Effector memory CD8-positive, alpha-beta T cell (primary cell): ENCODE measurements around the gene ANO1.
A peak's percentile ranks its signal among the peaks of the same experiment; 100 is the strongest.
"Not testable (repeated sequence)": the region's sequence is repeated elsewhere in the genome, so short reads cannot be mapped to it uniquely, and the experiment has no call there.

Source experiments
- ATAC-seq: fragments of 150-1000 bp; cut with Tn5 transposase; replicated peaks from 2 replicates; pipeline ENCODE4 v1.10.0; 2021; ENCODE audit warnings: mild to moderate bottlenecking, moderate library complexity
- DNase-seq, 3 experiments: peaks; one replicate each; pipeline ENCODE4 v3.0.0; 2021
- H3K27ac Mint-ChIP-seq, 2 donors: one replicate each; pipeline ENCODE4 v1.8.0; 2022; ENCODE audit warnings: mild to moderate bottlenecking in 2 of 2, mixed read lengths in 2 of 2, moderate library complexity in 2 of 2
- H3K27me3 Mint-ChIP-seq, 2 donors: one replicate each; pipeline ENCODE4 v1.8.0; 2022; ENCODE audit warnings: mixed read lengths in 2 of 2
- H3K36me3 Mint-ChIP-seq: one replicate; pipeline ENCODE4 v1.8.0; 2022; ENCODE audit warnings: mild to moderate bottlenecking, moderate library complexity, mixed read lengths; ENCODE audit not compliant: insufficient read depth
- H3K4me1 Mint-ChIP-seq, 2 donors: one replicate each; pipeline ENCODE4 v1.8.0; 2022; ENCODE audit warnings: low read depth in 2 of 2, mixed read lengths in 2 of 2
- H3K4me3 Mint-ChIP-seq, 2 donors: one replicate each; pipeline ENCODE4 v1.8.0; 2022; ENCODE audit warnings: mild to moderate bottlenecking in 2 of 2, mixed read lengths in 2 of 2, moderate library complexity in 2 of 2
- H3K9me3 Mint-ChIP-seq, 2 donors: one replicate each; pipeline ENCODE4 v1.8.0; 2022; ENCODE audit warnings: mixed read lengths in 2 of 2

Gene ANO1

GRCh38 chr11:70186936-70187335 lies 108.8 kb downstream of the ANO1 start:
- peaks cover 18 to 58% of the 10 kb centered on the region in 2 donors for H3K27me3 Mint-ChIP-seq
- DNase-seq (no peak), ATAC-seq (no peak)
- no peaks in the 10 kb centered on the region for H3K36me3 Mint-ChIP-seq
- H3K27ac Mint-ChIP-seq: no peak overlapping the region
- H3K9me3 Mint-ChIP-seq: no peaks in the 10 kb centered on the region
- H3K4me1 Mint-ChIP-seq: peaks cover 0 to 6% of the 10 kb centered on the region in 2 donors
- H3K4me3 Mint-ChIP-seq: no peak overlapping the region

- H3K27ac Mint-ChIP-seq: no peak overlapping the region
- H3K9me3 Mint-ChIP-seq: no peaks in the 10 kb centered on the region
- DNase-seq (no peak), ATAC-seq (no peak)
- H3K4me1 Mint-ChIP-seq: peaks cover 0 to 6% of the 10 kb centered on the region in 2 donors
- H3K27me3 Mint-ChIP-seq: peaks cover 18 to 56% of the 10 kb centered on the region in 2 donors
- H3K36me3 Mint-ChIP-seq: no peaks in the 10 kb centered on the region
- no peak overlapping the region for H3K4me3 Mint-ChIP-seq
These were observed 109.7 kb downstream of the ANO1 start for GRCh38 chr11:70187771-70188170.

GRCh38 chr11:70189622-70190021 lies 111.5 kb downstream of the ANO1 start:
- H3K4me1 Mint-ChIP-seq: peaks cover 0 to 6% of the 10 kb centered on the region in 2 donors
- no peak overlapping the region for H3K27ac Mint-ChIP-seq
- ATAC-seq (no peak), DNase-seq (no peak)
- peaks cover 12 to 41% of the 10 kb centered on the region in 2 donors for H3K27me3 Mint-ChIP-seq
- no peaks in the 10 kb centered on the region for H3K9me3 Mint-ChIP-seq
- H3K36me3 Mint-ChIP-seq: no peaks in the 10 kb centered on the region
- no peak overlapping the region for H3K4me3 Mint-ChIP-seq

- Mint-ChIP-seq H3K36me3 (no peaks in the 10 kb centered on the region), H3K4me3 (no peak overlapping the region), H3K9me3 (no peaks in the 10 kb centered on the region), H3K4me1 (peaks cover 0 to 8% of the 10 kb centered on the region in 2 donors), H3K27ac (no peak overlapping the region), H3K27me3 (peaks cover 4 to 31% of the 10 kb centered on the region in 2 donors)
- ATAC-seq: peak; percentile 65
- DNase-seq: peak; percentile 27 to 41 (median 30)
These were observed 113.5 kb downstream of the ANO1 start for GRCh38 chr11:70191495-70192140.

- H3K36me3 Mint-ChIP-seq: no peaks in the 10 kb centered on the region
- H3K27ac Mint-ChIP-seq: no peak overlapping the region
- DNase-seq (no peak), ATAC-seq (no peak)
- peaks cover 0 to 8% of the 10 kb centered on the region in 2 donors for H3K4me1 Mint-ChIP-seq
- H3K9me3 Mint-ChIP-seq: no peaks in the 10 kb centered on the region
- no peak overlapping the region for H3K4me3 Mint-ChIP-seq
- H3K27me3 Mint-ChIP-seq: peaks cover 0 to 20% of the 10 kb centered on the region in 2 donors
These were observed 114.7 kb downstream of the ANO1 start for GRCh38 chr11:70192666-70193410.

- peaks cover 0 to 8% of the 10 kb centered on the region in 2 donors for H3K4me1 Mint-ChIP-seq
- H3K27me3 Mint-ChIP-seq: peaks cover 0 to 20% of the 10 kb centered on the region in 2 donors
- H3K36me3 Mint-ChIP-seq: no peaks in the 10 kb centered on the region
- no peak overlapping the region for H3K27ac Mint-ChIP-seq
- H3K4me3 Mint-ChIP-seq: no peak overlapping the region
- ATAC-seq (no peak), DNase-seq (no peak)
- no peaks in the 10 kb centered on the region for H3K9me3 Mint-ChIP-seq
These were observed 115.5 kb downstream of the ANO1 start for GRCh38 chr11:70193411-70194292.

- H3K4me1 Mint-ChIP-seq: peaks cover 0 to 8% of the 10 kb centered on the region in 2 donors
- no peak overlapping the region for H3K27ac Mint-ChIP-seq
- no peaks in the 10 kb centered on the region for H3K36me3 Mint-ChIP-seq
- DNase-seq (no peak), ATAC-seq (no peak)
- peaks cover 0 to 13% of the 10 kb centered on the region in 2 donors for H3K27me3 Mint-ChIP-seq
- no peaks in the 10 kb centered on the region for H3K9me3 Mint-ChIP-seq
- H3K4me3 Mint-ChIP-seq: no peak overlapping the region
These were observed 117.0 kb downstream of the ANO1 start for GRCh38 chr11:70194792-70195791.

- H3K4me3 Mint-ChIP-seq: no peak overlapping the region
These were observed 122.2 kb downstream of the ANO1 start for GRCh38 chr11:70200212-70200844.

GRCh38 chr11:70201047-70201446 lies 122.9 kb downstream of the ANO1 start:
- H3K27ac Mint-ChIP-seq, H3K4me3 Mint-ChIP-seq, H3K27me3 Mint-ChIP-seq, H3K9me3 Mint-ChIP-seq, DNase-seq, ATAC-seq: not testable (repeated sequence)
- Mint-ChIP-seq H3K4me1 (peaks cover 25% of the 10 kb centered on the region in 2 donors), H3K36me3 (peaks cover 40% of the 10 kb centered on the region)

More at GRCh38 chr11:70200212-70200844, 122.2 kb downstream of the ANO1 start:
- H3K27me3 Mint-ChIP-seq: no peaks in the 10 kb centered on the region
- peaks cover 33% of the 10 kb centered on the region for H3K36me3 Mint-ChIP-seq
- DNase-seq (no peak), ATAC-seq (no peak)
- peaks cover 18% of the 10 kb centered on the region in 2 donors for H3K4me1 Mint-ChIP-seq
- H3K9me3 Mint-ChIP-seq: no peaks in the 10 kb centered on the region
- no peak overlapping the region for H3K27ac Mint-ChIP-seq

GRCh38 chr11:70201882-70202861 lies 124.1 kb downstream of the ANO1 start:
- peaks cover 28 to 32% of the 10 kb centered on the region in 2 donors for H3K4me1 Mint-ChIP-seq
- ATAC-seq: no peak

More at GRCh38 chr11:70201882-70202861, 124.1 kb downstream of the ANO1 start:
- peak overlapping the region; percentile 98 to 99 for H3K27ac Mint-ChIP-seq
- no peaks in the 10 kb centered on the region for H3K27me3 Mint-ChIP-seq
- H3K4me3 Mint-ChIP-seq: peak overlapping the region; percentile 90 to 93
- H3K9me3 Mint-ChIP-seq: no peaks in the 10 kb centered on the region
- peaks cover 50% of the 10 kb centered on the region for H3K36me3 Mint-ChIP-seq
- DNase-seq: no peak
